Osteocyte (in vitro differentiated cells): Measurements from ENCODE around the gene SUN1. TPM values are rescaled to one million over a fixed set of nuclear protein-coding genes. Genes with fewer than 3 reads are reported as not detected.

Experiments used
- DNase-seq: peaks from one replicate; pipeline ENCODE4 v3.0.0; 2021; ENCODE audit warnings: mixed read lengths; ENCODE audit not compliant: unreplicated experiment; ENCODE audit errors: extremely low spot score
- H3K27ac Mint-ChIP-seq: one replicate; pipeline ENCODE4 v1.8.0; 2021; ENCODE audit warnings: mild to moderate bottlenecking, mixed read lengths; ENCODE audit not compliant: unreplicated experiment
- H3K27me3 Mint-ChIP-seq: one replicate; pipeline ENCODE4 v1.8.0; 2021; ENCODE audit warnings: mixed read lengths; ENCODE audit not compliant: unreplicated experiment
- H3K36me3 Mint-ChIP-seq: one replicate; pipeline ENCODE4 v1.8.0; 2021; ENCODE audit warnings: mixed read lengths; ENCODE audit not compliant: unreplicated experiment
- H3K4me1 Mint-ChIP-seq: one replicate; pipeline ENCODE4 v1.8.0; 2021; ENCODE audit warnings: mixed read lengths; ENCODE audit not compliant: unreplicated experiment
- H3K4me3 Mint-ChIP-seq: one replicate; pipeline ENCODE4 v1.8.0; 2021; ENCODE audit warnings: mild to moderate bottlenecking, moderate library complexity, mixed read lengths; ENCODE audit not compliant: unreplicated experiment
- H3K9me3 Mint-ChIP-seq: one replicate; pipeline ENCODE4 v1.8.0; 2021; ENCODE audit warnings: mixed read lengths; ENCODE audit not compliant: unreplicated experiment
- CTCF ChIP-seq: fragments of 200-600 bp; sonication (generic); IDR thresholded peaks from 2 replicates; pipeline ENCODE4 v1.5.0; 2021; ENCODE audit warnings: antibody characterized with exemption, mild to moderate bottlenecking, moderate library complexity
- total RNA-seq: library from RNA; stranded (reverse); gene quantifications from 2 replicates; pipeline ENCODE4 v1.2.1, GENCODE V29; 2021

The SUN1 gene
- total RNA-seq, 1 donor from 2014 or later = 212 TPM

- Mint-ChIP-seq H3K4me3 (no peak overlapping the region), H3K27me3 (no peaks in the 10 kb centered on the region), H3K27ac (no peak overlapping the region), H3K4me1 (no peaks in the 10 kb centered on the region), H3K9me3 (no peaks in the 10 kb centered on the region), H3K36me3 (peaks cover 35% of the 10 kb centered on the region)
- DNase-seq = no peak
- no peak for TF ChIP-seq CTCF
Observed at GRCh38 chr7:894164-894867, 62.0 kb downstream of the SUN1 start.

- Mint-ChIP-seq H3K4me3 (no peak overlapping the region), H3K27me3 (no peaks in the 10 kb centered on the region), H3K27ac (no peak overlapping the region), H3K36me3 (peaks cover 35% of the 10 kb centered on the region), H3K4me1 (no peaks in the 10 kb centered on the region), H3K9me3 (no peaks in the 10 kb centered on the region)
- TF ChIP-seq CTCF = no peak
- DNase-seq = no peak
Observed at GRCh38 chr7:894927-895450, 62.7 kb downstream of the SUN1 start.

GRCh38 chr7:895451-896052 lies 63.3 kb downstream of the SUN1 start:
- H3K27me3 Mint-ChIP-seq = no peaks in the 10 kb centered on the region
- no peak overlapping the region for H3K27ac Mint-ChIP-seq
- H3K9me3 Mint-ChIP-seq = no peaks in the 10 kb centered on the region
- H3K36me3 Mint-ChIP-seq = peaks cover 35% of the 10 kb centered on the region
- H3K4me1 Mint-ChIP-seq = no peaks in the 10 kb centered on the region
- no peak for DNase-seq
- H3K4me3 Mint-ChIP-seq = no peak overlapping the region
- no peak for TF ChIP-seq CTCF

- peaks cover 33% of the 10 kb centered on the region for H3K36me3 Mint-ChIP-seq
- TF ChIP-seq CTCF = no peak
- no peaks in the 10 kb centered on the region for H3K9me3 Mint-ChIP-seq
- H3K4me1 Mint-ChIP-seq = peaks cover 3% of the 10 kb centered on the region
- H3K27me3 Mint-ChIP-seq = no peaks in the 10 kb centered on the region
- DNase-seq = no peak
- H3K4me3 Mint-ChIP-seq = no peak overlapping the region
- no peak overlapping the region for H3K27ac Mint-ChIP-seq
Observed at GRCh38 chr7:896346-897075, 64.2 kb downstream of the SUN1 start.

- H3K36me3 Mint-ChIP-seq = peaks cover 32% of the 10 kb centered on the region
- H3K4me1 Mint-ChIP-seq = peaks cover 6% of the 10 kb centered on the region
- H3K27ac Mint-ChIP-seq = no peak overlapping the region
- H3K9me3 Mint-ChIP-seq = no peaks in the 10 kb centered on the region
- no peaks in the 10 kb centered on the region for H3K27me3 Mint-ChIP-seq
- no peak for TF ChIP-seq CTCF
- no peak overlapping the region for H3K4me3 Mint-ChIP-seq
- DNase-seq = no peak
Observed at GRCh38 chr7:897086-897485, 64.8 kb downstream of the SUN1 start.
